Measurements from ENCODE around the gene SPATA1.

- TF ChIP-seq, protein P1, sequence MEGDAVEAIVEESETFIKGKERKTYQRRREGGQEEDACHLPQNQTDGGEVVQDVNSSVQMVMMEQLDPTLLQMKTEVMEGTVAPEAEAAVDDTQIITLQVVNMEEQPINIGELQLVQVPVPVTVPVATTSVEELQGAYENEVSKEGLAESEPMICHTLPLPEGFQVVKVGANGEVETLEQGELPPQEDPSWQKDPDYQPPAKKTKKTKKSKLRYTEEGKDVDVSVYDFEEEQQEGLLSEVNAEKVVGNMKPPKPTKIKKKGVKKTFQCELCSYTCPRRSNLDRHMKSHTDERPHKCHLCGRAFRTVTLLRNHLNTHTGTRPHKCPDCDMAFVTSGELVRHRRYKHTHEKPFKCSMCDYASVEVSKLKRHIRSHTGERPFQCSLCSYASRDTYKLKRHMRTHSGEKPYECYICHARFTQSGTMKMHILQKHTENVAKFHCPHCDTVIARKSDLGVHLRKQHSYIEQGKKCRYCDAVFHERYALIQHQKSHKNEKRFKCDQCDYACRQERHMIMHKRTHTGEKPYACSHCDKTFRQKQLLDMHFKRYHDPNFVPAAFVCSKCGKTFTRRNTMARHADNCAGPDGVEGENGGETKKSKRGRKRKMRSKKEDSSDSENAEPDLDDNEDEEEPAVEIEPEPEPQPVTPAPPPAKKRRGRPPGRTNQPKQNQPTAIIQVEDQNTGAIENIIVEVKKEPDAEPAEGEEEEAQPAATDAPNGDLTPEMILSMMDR (IDR thresholded peaks at IDR 0.05), result no peak
- TF ChIP-seq POLR2A (IDR thresholded peaks at IDR 0.05), result no peak
Measured at GRCh38 chr1:84539972-84540371, 33.8 kb downstream of the SPATA1 start.
